Kidney glomerular epithelial cell (primary cell): ENCODE measurements around the gene AGBL1.

ENCODE experiments used
- DNase-seq: peaks from one replicate; lab custom pipeline; 2025; lab: John Stamatoyannopoulos, UW

Gene AGBL1

DNA sequence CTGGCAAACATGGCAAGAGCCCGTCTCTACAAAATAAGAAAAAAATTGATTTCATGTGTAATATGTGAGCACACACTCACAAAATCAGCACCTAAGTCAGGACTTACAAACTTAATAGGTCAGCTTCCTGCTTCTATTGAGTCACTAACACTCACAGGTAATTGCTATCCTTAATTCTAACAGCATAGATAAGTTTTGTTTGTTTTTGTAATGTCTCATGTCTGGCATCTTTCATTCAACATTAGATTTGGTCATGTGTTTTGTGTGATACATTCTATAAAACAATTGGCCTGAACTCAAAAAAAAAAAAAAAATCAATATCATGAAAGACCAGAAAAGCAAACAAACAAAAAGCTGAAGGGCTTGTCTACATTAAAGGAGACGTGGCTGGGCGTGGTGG, 564.7 kb downstream of the AGBL1 start:
- no peak for DNase-seq

DNA sequence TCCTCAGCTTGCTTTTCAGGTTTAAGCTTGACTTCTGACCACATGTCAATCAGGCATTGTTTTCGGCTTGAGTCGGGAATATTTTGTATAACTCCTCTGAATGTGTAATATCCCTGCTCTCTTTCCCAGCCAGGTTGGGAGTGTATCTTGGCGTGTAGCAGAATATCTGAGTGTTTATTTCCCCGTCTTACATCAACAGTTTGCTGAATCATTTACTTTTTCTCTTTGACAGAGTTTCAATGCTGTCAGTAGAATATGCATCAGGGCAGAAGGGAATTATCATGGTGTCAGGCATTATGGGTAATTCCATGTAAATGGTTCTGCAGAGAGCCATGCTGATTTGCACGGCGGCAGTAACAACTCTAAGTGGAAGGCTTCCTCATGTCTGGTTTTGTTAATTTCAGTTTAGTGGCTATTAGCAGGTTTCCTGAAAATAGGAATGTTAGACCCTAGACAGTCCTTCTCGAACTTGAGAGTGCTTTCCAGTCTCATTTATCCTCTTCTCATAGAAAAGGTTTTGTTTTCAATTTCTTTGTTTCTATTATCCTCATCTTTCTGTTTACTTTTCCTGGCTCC, 566.3 kb downstream of the AGBL1 start:
- no peak for DNase-seq

DNA sequence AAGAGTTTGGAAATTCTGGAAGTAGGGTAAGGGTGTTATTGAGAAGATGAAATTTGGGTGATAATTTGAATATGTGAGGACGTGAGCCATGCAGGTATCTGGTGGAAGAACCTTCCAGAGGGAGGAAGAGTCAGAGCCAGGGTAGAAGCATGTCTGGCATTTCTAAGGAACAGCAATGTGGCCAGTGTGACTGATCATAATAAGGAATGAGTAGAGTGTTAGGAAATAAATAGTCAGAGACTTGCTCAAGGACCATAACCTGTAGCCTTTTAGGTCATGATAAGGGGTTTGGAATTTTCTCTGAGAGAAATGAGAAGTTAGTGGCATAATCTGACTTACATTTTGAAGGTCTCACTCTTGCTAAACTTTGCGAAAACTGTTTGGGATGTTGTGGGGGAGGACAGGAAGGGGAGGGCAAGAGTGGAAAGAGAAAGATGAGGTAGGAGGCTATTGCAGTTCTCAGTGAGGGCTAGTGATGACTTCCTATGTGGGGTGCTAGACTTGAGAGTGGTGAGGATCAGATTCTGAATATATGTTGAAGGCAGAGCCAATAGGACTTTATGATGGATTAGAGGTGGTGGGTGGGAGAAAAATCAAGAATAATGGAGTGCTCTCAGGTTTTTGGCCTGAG, 568.3 kb downstream of the AGBL1 start:
- no peak for DNase-seq

DNA sequence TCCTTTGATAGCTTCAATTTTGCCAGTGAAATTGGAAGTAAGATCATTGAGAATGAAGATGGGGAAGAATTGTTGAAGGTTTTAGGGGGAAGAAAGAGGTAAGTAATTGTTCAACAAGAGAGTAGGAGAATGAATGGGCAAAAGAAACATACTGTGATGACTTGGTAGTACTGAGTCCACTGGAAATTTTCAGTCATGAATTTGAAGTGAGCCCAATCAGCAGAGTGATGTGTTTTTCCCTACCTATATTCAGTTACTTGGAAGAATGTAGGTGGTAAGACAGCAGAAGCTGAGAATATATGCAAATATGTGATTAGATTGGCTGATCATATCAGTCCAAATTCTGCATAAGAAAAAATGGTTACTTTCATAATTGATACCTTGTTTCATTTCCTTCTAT, 569.6 kb downstream of the AGBL1 start:
- DNase-seq = no peak

DNA sequence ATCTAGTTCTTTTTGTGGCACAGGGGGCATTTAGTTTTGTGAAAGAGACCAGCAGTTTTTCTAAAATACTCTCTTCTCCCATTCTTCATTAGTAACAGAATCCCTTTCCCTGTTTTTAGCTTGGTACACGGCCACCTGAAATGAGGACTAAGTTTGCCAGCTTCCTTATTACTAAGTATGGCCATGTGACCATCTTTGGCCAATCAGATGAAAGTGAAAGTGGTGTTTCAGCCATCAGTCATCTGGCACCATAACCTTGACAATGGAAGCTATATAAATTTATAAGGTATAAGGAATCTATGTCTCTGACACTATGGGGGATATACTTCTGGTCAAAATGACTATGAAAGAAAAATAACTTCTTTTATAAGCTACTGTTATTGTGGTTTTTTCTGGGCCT, 570.4 kb downstream of the AGBL1 start:
- DNase-seq = no peak

DNA sequence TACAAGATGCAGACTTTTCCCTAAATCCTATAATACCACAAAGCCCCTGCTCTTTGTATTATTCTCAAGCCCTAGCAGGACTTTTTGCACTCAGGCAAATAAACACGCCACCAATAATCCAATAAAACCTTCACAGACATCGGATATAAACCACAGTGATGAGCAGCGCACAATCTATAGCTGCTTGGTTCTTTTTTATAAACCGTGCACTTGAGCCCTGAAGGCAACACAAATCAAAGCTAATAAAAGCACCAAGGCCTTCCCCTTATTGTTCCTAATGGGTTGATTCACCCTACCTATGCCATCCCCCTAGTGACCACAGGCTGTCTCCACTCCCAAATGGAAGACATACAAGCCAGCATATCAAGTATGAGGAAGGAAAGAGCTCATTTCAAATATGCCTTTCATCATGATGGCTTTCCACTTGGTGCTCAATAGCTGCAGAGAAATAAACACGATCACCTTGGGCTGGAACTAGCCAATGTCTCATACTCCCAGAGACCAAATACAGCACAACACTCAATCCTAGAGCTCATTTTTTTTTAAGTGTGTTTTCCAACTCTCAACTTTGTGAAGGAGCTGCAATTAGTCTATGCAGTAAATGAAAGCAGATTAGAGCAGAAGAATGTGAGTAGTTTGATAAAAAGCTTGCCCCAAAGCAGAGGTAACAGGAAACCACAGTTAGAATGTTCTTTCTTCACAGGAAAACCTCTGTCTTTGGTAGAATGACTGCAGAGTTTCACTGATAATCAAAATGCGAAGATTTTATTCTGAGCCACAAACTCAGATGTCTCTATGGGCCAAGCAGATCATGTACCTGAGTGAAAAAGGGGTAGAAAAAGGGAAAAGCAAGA, 573.9 kb downstream of the AGBL1 start:
- DNase-seq = no peak

DNA sequence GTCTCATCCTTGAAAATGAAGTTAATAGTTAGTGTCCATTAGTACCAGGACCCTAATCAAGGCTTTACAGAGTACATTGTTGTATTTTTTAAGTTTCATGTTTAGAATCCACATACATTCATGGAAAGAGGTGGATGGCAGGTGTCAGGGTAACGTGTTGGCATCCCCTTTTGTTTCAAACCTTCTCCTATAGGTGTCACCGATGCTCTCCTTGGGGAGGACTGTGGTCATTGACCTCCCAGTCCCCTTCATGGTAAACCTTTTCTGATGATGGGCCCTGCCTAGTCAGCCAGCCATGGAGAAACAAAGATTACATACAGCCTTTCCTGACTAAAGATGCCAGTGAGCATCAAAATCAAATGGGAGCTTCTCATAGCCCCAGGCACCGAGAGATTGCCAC, 574.8 kb downstream of the AGBL1 start:
- no peak for DNase-seq

DNA sequence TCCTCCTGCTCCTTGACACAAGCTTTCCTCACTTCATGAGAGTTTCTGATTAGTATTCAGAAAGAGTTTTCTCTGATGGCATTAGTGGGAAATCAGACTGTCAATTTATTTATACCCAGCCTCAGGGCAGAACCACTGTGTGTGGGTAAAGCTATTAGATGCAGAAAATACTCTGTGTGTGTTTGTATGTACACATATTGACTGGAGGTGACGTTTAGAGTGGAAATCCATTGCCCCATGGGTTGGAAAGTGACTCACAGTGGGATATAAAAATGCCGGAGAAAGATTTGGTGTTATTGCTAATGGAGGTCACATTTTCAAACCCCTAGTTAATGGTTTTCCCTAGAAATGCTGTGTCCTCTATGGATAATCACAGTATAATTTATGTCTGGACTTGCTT, 577.6 kb downstream of the AGBL1 start:
- no peak for DNase-seq

DNA sequence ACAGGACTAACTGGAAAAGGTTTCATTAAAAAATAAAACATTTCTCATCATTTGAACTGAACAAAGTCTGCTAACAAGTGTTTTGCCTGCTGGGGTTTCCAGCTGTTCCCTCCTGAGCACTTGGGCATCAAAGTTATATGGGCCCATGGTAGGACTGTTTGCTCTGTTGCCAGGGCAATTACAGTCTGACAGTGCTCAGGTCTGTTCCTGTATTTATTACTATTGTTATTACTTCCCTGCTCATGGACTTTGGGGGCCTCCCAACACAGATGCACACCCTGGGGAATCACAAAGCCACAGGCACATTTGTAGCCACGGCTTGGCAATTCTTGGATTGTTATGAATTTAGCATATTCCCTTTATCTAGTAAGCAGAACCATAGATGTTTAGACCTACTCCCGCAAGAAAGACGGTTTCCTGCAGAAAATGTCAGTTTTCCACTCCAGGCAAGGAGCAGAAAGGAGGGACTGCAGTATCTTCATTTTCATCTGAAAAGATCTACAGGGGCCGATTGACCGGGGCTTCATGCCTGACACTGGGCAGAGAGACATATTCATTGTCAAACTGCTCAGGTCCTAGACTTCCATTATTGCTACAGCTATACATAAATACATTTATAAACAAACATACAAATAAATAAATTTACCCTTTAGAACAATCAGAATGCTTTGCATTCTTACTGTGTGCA, 580.2 kb downstream of the AGBL1 start:
- DNase-seq = no peak

DNA sequence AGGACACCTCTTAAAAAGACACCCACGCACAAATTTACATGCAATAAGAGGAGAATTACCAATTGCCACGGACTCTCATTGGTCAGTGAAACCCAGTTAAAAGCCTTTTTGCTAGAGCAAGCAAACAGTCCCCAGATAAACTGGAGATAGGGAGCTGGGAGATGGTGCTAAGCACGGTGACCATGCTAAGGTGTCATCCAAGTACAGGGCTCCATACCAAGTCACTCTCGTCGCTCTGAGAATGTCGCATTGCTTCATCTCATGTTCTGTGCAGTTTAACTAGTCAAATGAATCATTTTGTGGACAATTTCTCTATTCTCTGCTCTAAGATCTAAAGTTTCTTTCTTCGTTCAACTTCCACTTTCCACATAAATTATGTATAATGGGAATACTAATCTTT, 581.9 kb downstream of the AGBL1 start:
- DNase-seq = no peak

DNA sequence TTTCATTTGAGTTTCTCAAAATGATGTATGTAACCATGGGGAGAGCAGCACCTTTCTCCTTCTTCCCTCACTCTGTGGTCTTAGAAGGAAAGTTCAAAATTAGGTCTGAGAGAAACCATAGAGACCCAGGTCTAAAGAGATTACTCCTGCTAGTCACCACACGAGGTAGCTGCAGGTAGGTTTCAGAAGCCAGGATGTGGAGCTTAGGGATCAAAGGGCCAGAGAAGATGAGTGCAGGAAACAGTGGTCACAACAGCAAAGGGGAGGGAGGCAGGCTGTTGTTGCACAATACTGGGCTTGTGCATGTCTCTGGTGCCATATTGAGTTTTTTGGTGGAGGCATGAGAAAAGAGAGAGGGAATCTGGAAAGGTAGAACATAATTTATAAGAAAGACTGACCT, 583.6 kb downstream of the AGBL1 start:
- DNase-seq = no peak

DNA sequence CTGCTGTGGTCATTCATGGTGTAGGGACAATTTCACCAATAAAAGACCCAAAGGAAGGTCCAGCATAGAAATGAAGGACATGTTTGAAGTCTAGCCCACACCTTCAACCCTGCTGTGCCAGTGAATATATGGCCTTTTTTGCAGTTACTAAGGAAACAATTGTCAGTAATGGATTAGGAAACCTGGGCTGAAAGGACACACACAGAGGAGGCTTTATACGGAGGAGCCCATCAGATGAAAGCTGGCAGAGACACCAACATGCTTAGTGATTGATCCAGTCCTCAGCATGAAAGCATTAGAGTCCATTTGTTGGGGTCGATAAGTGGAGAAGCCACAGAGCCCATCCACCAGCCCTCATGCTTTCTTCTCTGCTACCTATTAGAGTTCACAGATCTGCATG, 584.3 kb downstream of the AGBL1 start:
- DNase-seq = no peak

DNA sequence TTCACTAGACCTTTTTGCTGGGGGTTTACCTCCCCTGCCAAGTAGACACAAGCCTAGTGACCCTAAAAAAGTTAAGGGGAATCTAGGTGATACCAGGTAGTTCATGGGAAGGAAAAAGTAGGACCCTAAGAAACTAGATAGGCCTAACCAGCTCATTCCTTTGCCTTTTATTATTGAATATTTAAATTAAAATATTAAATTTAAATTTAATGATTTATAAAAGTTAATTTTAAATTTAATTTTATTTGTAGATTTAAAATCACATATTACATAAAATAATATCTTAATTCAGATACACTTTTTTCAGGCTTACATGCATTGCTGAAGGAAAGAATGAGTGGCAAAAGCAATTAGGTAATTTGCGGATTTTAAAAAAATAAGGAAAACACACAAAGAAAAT, 584.9 kb downstream of the AGBL1 start:
- no peak for DNase-seq

DNA sequence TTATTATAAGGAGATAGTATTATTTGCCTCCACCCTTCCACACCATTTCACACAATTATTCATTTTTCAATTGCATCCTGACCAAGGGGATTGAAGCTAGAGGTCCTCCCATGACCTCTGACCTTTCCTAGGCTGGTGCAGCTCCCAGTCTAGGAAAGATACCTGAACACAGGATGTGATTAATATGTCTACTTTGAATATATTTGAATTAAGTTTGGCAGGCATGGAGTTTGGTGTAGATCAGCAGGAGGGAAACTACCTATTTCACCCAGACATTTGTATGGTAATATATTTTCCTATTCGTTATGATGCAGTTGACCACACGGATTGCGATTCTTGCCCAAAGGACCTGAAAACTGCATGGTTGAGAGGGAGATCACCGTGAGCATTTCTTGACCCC, 596.3 kb downstream of the AGBL1 start:
- no peak for DNase-seq

DNA sequence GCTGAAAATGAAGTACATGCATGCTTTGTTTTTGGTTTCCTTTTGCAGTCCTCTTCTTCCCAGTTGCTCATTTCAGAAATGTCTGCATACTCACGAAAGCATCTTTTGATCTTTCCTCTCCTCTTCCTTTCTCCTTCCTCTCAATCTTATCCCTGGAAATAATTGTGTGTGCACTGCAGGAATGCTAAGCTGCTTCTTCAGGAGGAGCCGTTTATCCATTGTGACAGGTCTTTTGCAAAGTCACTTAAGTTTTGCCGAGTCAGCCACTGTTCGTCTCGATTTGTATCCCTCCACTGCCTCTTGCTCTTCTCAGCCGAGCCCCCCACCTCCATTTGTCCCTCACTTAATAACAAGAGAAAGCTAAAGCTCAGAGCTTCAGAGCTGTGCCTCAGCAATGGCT, 597.6 kb downstream of the AGBL1 start:
- DNase-seq = no peak

DNA sequence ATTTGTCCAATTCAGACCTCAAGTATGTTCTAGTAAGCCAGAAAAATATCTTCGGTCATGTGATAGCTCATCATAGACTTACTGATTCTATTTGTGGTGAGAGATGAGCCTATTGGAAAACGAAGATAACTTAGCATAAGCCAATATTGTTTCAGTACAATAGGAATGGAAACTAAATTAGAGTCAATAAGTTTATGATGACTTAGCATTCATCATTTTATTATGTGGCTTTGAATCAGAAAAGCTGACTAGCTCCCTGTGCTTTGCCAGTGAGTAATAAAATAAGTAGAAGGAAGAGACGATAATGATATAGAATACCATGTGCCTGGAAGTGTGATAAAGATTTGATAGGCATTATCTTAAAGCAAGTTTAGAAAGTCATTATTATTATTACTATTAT, 605.6 kb downstream of the AGBL1 start:
- DNase-seq = no peak

DNA sequence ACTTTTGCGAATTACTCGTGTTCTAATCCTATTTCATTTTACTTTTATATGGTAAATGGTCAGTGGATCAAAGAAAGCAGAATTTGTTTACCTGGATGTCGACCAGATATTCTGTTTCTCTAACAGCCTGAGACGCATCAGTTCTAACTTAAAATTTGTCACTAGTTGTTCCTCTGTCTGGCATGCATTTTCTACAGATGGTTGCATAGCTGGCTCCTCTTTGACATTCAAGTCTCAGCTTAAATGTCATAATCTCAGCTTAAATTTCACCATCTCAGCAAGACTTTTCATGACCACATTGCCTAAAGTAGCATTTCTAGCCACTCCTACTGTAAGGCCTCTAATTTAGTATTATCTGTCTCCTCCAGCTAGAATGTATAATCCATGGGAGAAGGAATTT, 609.3 kb downstream of the AGBL1 start:
- no peak for DNase-seq

DNA sequence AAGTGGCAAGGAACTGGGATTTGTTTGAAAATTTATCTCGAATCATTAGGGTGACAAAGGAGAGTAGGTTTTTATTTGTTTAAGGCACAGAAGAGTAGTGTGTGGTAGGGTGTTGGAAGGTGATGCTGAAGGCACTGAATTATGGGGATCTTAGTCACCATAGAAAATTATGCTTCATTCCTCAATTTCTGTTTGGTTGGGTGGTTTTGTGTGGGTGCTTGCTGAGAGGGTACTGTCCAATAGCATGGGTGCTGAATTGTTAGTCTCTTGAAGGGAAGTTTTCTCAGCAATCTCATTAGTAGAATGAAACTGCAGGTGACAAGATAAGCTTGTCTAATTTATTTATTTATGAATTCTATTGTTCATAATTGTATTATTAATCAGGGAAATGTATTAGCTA, 610.9 kb downstream of the AGBL1 start:
- DNase-seq = no peak

DNA sequence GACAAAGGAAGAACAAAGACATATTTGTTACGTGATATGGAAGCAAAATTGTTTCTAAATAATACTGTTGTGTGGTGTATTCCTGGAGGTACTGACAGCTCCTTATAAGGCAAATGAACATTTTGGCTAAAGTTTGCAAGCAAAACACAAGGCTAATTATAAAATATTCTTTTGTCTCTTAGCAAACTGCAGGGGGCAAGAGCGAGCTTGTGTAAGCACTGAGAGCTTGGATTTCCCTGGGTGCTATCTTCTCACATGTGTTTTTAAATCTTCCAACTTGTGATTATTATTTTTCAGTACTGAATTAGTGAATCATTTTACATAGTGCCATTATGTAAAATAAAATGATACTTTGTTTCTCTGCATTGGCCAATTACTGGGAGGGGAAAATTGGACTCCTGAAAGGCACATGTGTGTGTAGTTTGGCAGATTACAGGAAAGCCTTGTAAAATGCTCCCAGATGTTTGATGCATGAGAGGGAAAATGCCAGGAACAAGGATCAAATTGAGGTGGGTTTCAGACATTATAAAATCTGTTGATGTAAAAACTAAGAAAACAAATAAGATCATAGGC, 611.5 kb downstream of the AGBL1 start:
- DNase-seq = no peak

DNA sequence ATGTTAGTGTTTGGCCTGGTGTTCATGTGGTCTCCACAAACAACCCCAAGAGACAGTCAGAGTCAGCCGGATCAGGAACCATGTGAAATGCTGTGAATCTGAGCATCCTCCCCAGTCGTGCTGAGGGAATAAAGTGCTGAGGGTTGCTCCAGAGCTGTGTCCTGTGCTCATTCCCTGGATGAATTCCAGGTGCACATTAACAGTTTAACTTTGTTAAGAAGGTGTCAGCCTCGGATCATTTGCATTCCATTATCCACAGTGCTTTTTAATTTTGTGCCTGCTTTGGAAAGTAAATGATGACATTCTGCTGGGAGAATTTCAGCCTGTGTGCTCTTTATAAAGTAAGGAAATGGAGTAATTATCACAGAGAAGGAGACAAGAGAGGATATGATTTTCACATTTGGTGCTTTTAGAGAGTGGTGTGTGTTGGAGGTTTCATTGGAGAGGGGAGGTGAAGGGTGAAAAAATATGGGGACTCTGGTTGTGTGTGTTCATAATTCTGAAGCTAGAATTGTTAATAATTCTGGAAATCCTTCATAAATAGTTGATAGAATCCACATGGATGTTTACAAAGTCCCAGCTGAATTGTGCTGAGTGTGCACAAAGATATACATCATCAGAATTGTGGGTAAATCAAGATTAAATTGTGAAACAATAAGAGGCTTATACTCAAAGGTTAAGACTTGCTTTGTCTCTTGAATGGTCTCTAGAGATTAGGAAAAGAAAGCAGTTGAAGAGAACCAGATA, 621.4 kb downstream of the AGBL1 start:
- DNase-seq = no peak

DNA sequence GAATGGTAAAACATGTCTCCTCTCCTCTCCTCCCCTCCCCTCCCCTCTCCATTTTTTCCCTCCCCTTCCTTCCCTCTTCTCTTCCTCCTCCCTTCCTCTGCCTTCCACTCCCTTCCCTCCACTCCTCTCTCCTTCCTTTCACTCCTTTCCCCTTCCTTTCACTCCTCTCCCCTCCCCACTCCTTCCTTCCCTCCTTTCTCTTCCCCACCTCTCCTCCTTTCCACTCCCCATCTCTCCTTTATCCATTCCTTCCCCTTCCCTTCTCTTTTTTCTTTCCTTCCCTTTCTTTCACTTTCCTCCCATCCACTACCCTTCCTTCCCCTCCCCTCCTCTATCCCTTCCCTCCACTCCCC, 621.9 kb downstream of the AGBL1 start:
- DNase-seq = no peak

DNA sequence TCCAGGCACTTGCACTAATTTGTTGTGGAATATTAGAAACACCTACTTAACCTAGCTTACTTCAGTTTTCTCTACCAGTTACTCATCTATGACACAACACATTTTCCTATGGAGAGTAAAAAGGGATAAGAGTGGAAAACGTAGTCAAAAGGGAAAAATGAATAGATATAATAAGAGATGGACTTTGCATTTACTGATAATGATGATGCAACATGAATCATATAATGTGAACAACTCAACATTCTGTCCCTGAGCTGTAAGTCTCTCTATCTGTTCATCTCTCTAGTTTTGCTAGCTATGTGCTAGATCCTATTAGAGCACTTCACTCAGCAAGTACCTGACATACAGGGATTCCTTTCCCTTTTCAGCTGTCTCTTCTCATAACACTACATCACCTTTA, 627.1 kb downstream of the AGBL1 start:
- no peak for DNase-seq
